Activated T-helper 1 cell treated with Interleukin-2 at 50 U/mL for 16 hours (primary cell): Measurements from ENCODE around the gene CCR6.

ENCODE experiments used
- DNase-seq: peaks from one replicate; pipeline ENCODE4 v3.0.0-alpha.2; 2020; ENCODE audit warnings: low read depth

CCR6 gene

DNA sequence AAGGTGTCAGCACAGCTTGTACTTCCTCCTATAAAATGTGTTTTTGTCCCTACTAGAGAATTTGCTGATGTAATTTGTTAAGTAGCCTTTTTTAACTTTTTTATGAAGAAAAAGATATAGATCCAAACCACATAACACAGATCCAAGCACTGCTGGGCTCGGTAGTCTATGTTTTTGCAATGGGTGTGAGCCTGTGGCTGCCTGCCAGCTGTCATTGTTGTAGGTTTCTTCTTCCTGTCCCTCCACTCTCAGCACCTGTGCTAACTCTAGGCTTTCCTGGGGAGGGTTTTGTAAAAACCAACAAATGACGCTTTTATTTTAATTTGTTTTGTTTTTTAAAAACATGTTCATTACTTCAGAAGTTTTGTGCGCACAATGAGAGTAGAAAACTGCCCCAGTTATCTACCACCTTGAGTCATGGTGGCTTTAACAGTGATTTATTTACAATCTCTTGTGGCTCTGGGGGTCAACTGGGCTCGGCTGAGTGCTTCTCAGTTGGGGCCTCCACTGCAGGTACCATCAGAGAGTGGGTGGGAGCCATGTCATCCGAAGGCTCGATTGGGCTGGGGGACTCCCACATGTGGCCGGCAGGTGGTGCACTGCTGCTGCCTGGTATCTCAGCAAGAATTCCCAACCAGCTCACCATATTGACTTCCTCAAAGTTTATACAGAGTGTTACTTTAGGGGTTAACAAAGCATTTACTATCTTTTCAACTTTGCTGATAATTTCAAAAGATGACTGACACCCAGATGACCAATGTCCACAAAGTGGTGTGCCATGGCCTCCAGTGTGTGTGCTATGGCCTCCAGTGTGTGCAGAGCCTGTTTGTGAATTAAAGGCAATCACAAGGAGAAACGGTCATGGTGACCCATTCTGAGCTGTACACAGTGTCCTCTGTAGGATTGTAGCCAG is 3.0 kb upstream of the CCR6 start:
- peak; percentile 41 for DNase-seq

GRCh38 chr6:167120583-167120903 is 2.4 kb upstream of the CCR6 start:
- DNase-seq = no peak

GRCh38 chr6:167121335-167121841 is 1.5 kb upstream of the CCR6 start:
- no peak for DNase-seq

DNA sequence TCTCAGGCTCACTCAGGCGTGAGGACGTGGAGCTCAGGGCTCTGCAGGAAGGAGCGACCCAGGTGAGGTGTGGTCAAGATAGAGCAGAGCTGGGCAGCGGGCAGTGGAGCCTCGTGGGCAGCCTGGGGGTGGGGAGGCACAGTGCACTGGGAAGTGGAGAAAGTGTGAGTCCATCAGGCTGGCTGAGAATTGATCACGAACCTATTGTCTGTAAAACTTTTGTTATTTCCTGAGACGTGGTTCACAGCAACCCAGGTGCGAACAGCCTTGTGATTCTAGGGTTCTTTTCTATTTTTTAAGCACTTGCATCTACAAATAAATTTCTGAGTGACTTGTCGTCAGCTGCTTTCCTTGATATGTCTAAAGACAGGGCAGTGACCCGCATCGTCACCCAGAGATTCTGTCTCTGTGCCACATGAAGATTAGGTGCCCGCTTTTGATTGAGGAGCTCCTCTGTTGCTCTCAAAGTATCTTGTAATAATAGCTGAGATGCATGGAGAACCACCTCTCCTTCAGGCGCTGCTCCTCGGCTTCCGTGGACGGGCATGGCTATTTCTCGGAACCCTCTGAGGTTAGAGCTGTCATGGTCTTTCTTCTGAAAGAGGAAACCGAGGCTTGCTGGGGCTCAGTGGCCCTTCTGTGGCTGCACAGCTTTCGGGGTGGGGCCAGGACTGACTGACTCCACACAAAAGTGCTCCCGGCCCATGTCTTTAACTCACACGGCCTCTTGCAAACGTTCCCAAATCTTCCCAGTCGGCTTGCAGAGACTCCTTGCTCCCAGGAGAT is 662 bp upstream of the CCR6 start:
- DNase-seq = no peak

GRCh38 chr6:167124753-167125152 is 1.9 kb downstream of the CCR6 start:
- no peak for DNase-seq

DNA sequence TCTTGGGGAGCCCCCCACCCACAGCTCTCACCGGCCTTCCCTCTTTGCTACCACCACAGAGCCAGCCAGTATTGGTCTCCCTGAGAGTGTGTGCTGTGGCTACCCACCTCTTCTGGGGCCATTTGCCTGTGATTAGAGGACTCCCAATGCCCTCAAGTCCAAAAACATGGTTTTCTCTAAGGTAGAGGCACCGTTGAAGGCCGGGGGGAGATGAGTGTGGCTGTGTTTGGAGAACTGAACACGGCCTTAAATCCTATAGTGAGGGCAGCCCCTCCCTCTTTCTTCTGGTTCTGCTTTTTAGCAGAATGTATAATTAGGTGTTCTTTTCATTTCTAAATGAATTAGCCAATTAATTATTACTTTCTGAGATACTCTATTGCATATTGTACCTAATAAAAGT is 2.5 kb downstream of the CCR6 start:
- no peak for DNase-seq

DNA sequence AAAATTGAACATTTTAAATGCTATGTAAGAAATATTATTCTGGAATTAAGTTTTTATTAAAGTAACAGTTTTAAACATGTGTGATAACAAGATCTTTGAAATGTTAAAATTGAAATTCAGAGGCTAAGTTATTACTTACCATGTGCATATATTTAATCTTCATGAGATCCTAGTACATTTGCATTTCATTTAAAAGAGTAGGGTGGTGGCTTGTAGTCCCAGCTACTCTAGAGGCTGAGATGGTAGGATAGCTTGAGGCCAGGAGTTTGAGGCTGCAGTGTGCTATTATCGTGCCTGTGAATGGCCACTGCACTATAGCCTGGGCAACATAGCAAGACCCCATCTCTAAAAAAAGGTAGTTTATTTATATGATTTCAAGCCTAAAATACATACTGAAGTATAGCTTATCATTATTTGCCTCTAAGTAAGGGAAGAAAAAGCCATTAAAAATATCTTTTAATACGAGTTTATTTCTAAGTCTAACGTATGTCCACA is 3.0 kb downstream of the CCR6 start:
- DNase-seq = no peak

GRCh38 chr6:167127785-167128531 is 5.1 kb downstream of the CCR6 start:
- DNase-seq = no peak

- no peak for DNase-seq
Measured at GRCh38 chr6:167129159-167129558, 6.3 kb downstream of the CCR6 start.

DNA sequence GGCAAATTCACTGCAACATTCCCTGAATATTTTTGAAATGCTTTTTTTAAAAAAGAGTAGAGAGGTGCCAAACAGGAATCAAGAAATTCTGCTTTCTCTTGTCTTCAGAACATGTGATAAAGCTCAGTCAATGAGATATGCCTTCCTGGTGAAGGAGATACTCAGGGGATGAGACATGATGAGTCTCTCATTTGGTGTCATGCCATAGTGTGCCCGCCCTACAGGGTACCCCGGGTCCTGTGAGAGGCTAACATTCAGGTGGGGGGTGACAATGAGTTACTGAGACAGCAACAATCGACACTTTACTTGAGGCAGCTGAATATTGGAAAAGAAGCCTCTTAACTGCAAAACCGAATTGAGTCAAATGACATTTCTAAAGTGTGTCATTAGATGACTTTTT is 6.7 kb downstream of the CCR6 start:
- DNase-seq = no peak

DNA sequence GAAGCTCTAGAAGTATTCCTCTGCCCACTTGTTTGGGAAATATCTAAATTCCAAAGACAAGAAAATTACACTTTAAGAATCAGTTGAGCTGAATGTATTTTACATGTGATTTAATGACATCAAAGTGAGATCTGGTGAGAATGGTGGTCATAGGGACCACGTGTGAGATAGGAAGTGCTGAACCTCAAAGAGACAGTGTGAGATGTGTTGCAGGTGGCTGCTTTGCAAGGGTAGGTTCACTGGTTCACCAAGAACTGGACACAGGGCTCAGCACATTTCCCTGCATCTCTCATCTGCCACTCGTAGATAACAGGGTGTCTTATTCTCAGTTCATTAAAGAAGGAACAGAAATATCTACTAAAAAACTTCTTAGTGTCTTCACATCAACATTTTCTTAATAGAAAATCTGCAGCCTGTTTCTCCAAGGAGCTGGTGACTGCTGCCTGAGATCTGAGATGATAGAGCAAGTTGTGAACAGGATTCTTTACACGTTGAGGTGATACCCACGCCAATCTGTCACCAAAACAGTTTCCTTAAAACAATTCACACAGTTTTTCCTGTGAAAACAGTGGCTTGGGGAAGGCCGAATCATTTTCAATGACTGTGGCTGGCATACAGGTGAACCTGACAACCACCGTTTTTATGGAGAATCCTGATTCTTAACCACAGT is 7.2 kb downstream of the CCR6 start:
- no peak for DNase-seq

DNA sequence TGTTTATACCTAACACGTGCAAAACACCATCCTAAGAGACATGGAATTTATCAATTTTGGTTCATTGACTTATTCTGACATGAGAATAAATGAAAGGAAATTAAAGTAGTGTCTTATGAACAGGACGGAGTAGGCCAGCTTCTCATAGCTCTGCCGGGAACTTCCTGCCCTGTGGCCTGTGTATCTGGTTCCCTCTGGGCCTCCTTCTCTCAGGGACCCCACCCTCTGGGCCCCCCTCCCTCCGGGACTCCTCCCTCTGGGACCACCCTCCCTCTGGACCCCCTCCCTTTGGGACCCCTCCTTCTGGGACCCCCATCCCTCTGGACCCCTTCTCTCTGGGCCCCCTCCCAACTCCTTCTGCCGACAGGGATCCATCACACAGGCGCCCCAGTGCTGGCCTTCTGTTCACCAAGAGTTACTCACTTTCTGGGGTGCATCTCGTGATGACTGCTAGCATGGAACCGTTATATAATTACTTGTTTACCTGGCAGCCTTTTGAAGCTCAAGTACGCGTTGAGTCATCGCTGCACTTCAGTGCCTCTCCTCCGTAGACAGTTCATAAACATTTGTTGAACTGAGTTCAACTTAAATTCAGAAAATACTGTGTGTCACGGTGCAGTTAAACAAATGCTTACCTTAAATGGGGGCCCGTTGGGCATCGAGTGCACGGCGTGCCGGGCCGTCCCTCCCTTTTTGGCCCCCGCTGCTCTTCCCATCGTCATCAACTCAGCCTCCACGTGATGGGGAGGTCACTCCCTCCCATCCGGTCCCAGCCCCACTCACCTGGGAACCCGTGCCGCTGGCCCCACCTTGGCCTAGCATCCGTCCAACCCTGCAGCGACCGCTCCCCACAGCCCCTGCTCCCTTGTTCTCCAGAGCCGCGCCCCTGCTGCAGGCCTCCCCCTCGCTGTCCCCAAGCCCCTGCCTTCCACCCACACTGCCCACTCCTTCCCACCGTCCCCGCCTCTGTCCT is 8.1 kb downstream of the CCR6 start:
- DNase-seq = no peak

DNA sequence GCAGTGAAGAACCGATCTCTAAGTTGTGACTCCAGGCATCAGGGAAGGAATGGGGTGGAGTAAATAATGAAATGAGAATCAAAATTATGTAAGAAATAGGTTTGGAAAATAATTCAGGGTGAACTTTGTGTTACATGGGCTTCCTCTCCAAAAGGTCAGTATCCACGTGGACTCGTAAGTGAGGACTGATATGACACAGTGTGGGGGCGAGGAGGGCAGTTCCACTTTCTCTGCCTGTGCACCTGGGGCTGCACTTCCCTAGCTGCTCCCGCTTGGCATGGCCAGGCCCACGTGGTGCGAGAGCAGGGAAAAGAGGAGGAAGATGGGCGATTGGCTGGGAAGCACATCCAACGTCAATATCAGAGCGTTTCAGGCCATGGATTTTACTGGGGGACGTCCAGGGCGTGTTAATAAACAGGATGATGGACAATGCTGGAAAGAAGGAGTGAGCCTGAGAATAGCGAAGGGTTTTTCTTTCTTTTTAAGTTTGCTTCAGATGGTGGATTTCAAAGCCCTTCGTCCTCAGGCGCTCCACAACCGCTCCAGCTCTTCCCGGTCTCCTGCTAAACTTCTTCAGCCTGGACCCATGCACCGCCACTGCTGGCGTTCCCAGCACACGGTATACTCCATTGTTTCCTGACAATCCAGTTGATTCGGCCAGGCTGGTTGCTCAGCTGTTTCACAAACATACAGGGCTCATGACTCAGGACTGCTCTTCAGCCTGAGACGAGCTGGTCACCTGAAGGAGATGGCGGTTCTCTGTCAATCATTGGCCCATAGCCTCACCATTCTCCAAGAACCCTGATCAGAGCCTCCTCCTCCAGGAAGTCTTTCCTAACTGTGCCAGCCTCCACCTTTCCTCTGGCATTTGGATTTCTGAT is 11.8 kb downstream of the CCR6 start:
- DNase-seq = no peak

- no peak for DNase-seq
Measured at GRCh38 chr6:167136376-167136775, 13.5 kb downstream of the CCR6 start.

GRCh38 chr6:167137081-167137480 is 14.2 kb downstream of the CCR6 start:
- DNase-seq = no peak

DNA sequence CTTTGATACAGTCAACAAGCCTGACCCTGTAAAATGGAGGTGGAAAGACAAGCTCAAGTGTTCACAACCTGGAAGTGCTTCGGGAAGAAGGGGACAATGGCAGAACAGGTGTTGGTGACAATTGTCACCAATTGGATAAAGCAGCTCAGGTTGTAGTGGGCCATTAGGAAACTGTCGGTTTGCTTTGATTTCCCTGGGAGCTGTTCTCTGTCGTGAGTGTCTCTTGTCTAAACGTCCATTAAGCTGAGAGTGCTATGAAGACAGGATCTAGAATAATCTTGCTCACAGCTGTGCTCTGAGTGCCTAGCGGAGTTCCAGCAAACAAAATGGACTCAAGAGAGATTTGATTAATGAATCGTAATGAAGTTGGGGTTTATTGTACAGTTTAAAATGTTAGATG is 15.0 kb downstream of the CCR6 start:
- no peak for DNase-seq

DNA sequence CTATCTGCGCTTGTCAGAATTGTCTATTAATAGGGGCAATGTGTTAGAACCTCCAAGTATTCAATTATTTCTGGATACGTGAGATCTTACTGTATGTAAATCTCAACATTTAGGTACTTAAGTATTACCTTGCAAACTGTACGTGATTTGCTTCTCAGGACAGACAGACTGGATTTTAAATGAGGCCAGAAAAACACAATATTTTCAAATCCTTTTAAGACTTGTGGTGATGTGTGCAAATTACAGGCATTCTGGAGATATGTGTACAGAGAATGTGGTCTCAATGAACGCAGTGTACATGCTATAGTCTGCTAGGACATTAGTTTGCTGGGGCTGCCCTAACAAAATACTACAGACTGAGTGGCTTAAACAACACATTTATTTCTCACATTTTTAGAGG is 16.9 kb downstream of the CCR6 start:
- DNase-seq = no peak

- DNase-seq = no peak
Measured at GRCh38 chr6:167140589-167141474, 17.9 kb downstream of the CCR6 start.
